K562 (cell line): ENCODE measurements around the gene XPR1. TPM values are rescaled to one million over a fixed set of nuclear protein-coding genes. Genes with fewer than 3 reads are reported as not detected.
A peak's percentile ranks its signal among the peaks of the same experiment; 100 is the strongest.

Experiments
- CXXC5 ChIP-seq: fragments of 250-450 bp; sonication (Bioruptor Pico); IDR thresholded peaks from 2 replicates; pipeline ENCODE4 v1.8.0; 2022; ENCODE audit warnings: inconsistent platforms, mild to moderate bottlenecking, moderate library complexity
- HIVEP1 ChIP-seq: fragments of 250-450 bp; sonication (Bioruptor Pico); IDR thresholded peaks from 2 replicates; pipeline ENCODE4 v1.4.0; 2020; ENCODE audit warnings: mild to moderate bottlenecking
- NFYB ChIP-seq: IDR thresholded peaks from 2 replicates; pipeline ENCODE4 v1.6.1; 2011; ENCODE audit warnings: mild to moderate bottlenecking, moderate library complexity; ENCODE audit not compliant: insufficient read length; ENCODE audit errors: extremely low read depth
- POLR3G ChIP-seq: IDR thresholded peaks from 2 replicates; pipeline ENCODE4 v1.6.1; 2011; ENCODE audit not compliant: insufficient read length, insufficient replicate concordance; ENCODE audit errors: extremely low read depth
- SIX5 ChIP-seq, 2 experiments: IDR thresholded peaks; 2 replicates each; pipeline ENCODE4 v1.6.1; 2011; ENCODE audit warnings: low read length in 2 of 2, borderline replicate concordance in 1 of 2, low read depth in 1 of 2, mild to moderate bottlenecking in 1 of 2, moderate library complexity in 1 of 2; ENCODE audit not compliant: insufficient read depth in 1 of 2
- SRSF7 ChIP-seq: fragments of 200-400 bp; formaldehyde crosslinking; optimal IDR thresholded peaks from 2 replicates; pipeline ENCODE3; 2017; ENCODE audit warnings: mild to moderate bottlenecking, low read depth, low read length
- TCFL5 ChIP-seq: fragments of 250-450 bp; sonication (Bioruptor Pico); conservative IDR thresholded peaks from 2 replicates; pipeline ENCODE4 v1.6.1; 2021; ENCODE audit warnings: mild to moderate bottlenecking, moderate library complexity, matching md5 sums
- ZFP1 ChIP-seq: fragments of 450-650 bp; formaldehyde crosslinking; IDR thresholded peaks from 2 replicates; pipeline ENCODE4 v1.4.0; 2020; ENCODE audit warnings: mild to moderate bottlenecking, mixed read lengths
- ZFP91 ChIP-seq: sonication (generic); formaldehyde crosslinking; IDR thresholded peaks from 2 replicates; pipeline ENCODE4 v1.8.0; 2022; ENCODE audit warnings: mild to moderate bottlenecking, missing genetic modification reagents
- ZNF146 ChIP-seq: IDR thresholded peaks from one replicate; pipeline ENCODE4 v1.6.1; 2018; ENCODE audit warnings: missing compliant biosample characterization; ENCODE audit not compliant: unreplicated experiment
- ZNF592 ChIP-seq: fragments of 450-650 bp; IDR thresholded peaks from 2 replicates; pipeline ENCODE4 v1.6.1; 2017; ENCODE audit warnings: antibody characterized with exemption, mild to moderate bottlenecking
- polyA plus RNA-seq, 8 experiments: library from polyadenylated mRNA; depleted of rRNA in 4 of 8; stranded (reverse) in 5 of 8; unstranded in 3 of 8; fragments of >200 nt; fragmentation: Nextera tagmentation in 2 of 8; fragmentation: Illumina TruSeq in 1 of 8; extraction: Ambion mirVana in 2 of 8; extraction: Trizol in 1 of 8; gene quantifications; 2 replicates each; pipeline versions ENCODE4 v1.2.1 to v1.2.3, GENCODE V29; 2011 to 2014; ENCODE audit warnings: inconsistent platforms in 1 of 8, missing spikeins in 1 of 8
- total RNA-seq, 7 experiments: library from RNA; depleted of rRNA in 6 of 7; stranded (reverse); fragments of >200 nt in 6 of 7; fragmentation: Illumina TruSeq in 2 of 7; extraction: Trizol in 2 of 7; gene quantifications; 2 replicates each; pipeline versions ENCODE4 v1.2.1 to v1.2.3, GENCODE V29; 2011 to 2021; ENCODE audit warnings: low replicate concordance in 1 of 7
- TF ChIP-seq, protein P1 (sequence below): sonication (generic); IDR thresholded peaks from 2 replicates; pipeline ENCODE4 v1.6.1; 2016
- TF ChIP-seq, protein P2 (sequence below): sonication (generic); formaldehyde crosslinking; IDR thresholded peaks from 2 replicates; pipeline ENCODE4 v1.8.0; 2023; ENCODE audit warnings: missing genetic modification reagents, mild to moderate bottlenecking, borderline replicate concordance

Gene XPR1
- total and polyA plus RNA-seq, 9 of the 15 experiments (the other 6 are each of a cell fraction or from before 2014, with no cell fraction given), result 3.0 to 66.2 (median 38.6) TPM

DNA sequence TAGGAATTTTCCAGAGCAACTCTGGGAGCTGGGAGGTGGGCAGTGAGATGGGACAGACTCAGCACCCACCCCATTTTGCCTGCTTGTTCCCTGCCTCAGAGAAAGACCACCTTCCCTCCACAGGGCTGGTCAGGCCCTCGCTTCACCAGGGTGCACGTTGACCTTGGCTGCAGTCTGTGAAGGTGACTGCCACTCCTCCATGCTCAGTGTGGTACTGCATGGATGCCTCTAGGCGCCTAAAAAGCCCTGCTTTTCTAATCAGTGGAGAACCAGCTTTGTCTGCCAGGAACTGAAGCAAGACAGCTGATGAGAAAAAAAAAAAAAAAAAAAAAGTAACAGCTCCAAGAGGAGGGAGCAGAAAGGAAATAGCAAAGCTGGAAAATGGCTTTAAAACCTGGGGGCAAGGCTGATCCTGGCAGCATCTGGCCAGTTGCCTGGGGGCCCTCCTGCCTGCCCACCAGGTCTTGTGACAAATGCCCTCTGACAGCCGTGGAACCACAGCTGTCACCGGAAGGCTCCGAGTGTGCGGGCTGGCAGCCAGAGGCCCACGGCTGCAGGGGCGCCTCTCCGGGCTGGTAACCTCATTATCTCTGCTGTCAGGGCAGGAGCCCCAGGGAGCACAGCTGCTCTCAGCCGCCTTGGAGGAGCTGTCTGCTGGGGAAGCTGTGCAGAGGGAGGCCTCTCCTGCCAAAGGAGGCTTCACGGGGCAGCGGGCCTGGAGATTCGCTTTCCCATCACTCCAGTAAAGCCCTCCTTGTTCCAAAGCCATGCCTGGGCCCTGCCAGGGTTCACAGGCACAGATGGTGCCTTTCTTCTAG is 294.6 kb downstream of the XPR1 start (continued):
- no peak for TF ChIP-seq NFYB
- no peak for TF ChIP-seq ZNF146 (CRISPR knock-in tag)
- no peak for TF ChIP-seq HIVEP1 (CRISPR knock-in tag)
- TF ChIP-seq TCFL5 (CRISPR knock-in tag), result no peak
- TF ChIP-seq ZNF592, result peak; percentile 58; the same call in 1 of the 2 replicates
- 0 out of 2 replicates have a peak, but pooled peaks have one; percentile 23 for TF ChIP-seq CXXC5 (CRISPR knock-in tag)
- TF ChIP-seq ZFP91 (CRISPR knock-in tag), result no peak
- no peak for TF ChIP-seq SIX5 (IDR thresholded peaks at IDR 0.05; ENCODE audit: borderline replicate concordance in 1 of 2, insufficient read depth in 1 of 2, low read depth in 1 of 2, low read length in 2 of 2)
- no peak for TF ChIP-seq POLR3G
- TF ChIP-seq SRSF7, result no peak
- TF ChIP-seq, protein P1, sequence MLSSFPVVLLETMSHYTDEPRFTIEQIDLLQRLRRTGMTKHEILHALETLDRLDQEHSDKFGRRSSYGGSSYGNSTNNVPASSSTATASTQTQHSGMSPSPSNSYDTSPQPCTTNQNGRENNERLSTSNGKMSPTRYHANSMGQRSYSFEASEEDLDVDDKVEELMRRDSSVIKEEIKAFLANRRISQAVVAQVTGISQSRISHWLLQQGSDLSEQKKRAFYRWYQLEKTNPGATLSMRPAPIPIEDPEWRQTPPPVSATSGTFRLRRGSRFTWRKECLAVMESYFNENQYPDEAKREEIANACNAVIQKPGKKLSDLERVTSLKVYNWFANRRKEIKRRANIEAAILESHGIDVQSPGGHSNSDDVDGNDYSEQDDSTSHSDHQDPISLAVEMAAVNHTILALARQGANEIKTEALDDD, result no peak
- no peak for TF ChIP-seq ZFP1
- TF ChIP-seq, protein P2, sequence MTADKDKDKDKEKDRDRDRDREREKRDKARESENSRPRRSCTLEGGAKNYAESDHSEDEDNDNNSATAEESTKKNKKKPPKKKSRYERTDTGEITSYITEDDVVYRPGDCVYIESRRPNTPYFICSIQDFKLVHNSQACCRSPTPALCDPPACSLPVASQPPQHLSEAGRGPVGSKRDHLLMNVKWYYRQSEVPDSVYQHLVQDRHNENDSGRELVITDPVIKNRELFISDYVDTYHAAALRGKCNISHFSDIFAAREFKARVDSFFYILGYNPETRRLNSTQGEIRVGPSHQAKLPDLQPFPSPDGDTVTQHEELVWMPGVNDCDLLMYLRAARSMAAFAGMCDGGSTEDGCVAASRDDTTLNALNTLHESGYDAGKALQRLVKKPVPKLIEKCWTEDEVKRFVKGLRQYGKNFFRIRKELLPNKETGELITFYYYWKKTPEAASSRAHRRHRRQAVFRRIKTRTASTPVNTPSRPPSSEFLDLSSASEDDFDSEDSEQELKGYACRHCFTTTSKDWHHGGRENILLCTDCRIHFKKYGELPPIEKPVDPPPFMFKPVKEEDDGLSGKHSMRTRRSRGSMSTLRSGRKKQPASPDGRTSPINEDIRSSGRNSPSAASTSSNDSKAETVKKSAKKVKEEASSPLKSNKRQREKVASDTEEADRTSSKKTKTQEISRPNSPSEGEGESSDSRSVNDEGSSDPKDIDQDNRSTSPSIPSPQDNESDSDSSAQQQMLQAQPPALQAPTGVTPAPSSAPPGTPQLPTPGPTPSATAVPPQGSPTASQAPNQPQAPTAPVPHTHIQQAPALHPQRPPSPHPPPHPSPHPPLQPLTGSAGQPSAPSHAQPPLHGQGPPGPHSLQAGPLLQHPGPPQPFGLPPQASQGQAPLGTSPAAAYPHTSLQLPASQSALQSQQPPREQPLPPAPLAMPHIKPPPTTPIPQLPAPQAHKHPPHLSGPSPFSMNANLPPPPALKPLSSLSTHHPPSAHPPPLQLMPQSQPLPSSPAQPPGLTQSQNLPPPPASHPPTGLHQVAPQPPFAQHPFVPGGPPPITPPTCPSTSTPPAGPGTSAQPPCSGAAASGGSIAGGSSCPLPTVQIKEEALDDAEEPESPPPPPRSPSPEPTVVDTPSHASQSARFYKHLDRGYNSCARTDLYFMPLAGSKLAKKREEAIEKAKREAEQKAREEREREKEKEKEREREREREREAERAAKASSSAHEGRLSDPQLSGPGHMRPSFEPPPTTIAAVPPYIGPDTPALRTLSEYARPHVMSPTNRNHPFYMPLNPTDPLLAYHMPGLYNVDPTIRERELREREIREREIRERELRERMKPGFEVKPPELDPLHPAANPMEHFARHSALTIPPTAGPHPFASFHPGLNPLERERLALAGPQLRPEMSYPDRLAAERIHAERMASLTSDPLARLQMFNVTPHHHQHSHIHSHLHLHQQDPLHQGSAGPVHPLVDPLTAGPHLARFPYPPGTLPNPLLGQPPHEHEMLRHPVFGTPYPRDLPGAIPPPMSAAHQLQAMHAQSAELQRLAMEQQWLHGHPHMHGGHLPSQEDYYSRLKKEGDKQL (CRISPR knock-in tag), result no peak
